ENCODE results near the gene DAGLA. TPM values are rescaled to one million over a fixed set of nuclear protein-coding genes. Genes with fewer than 3 reads are reported as not detected.

The DAGLA gene
- total RNA-seq, 3 donors from 2014 or later (not counting 1 experiment from before 2014, with no cell fraction given) = 0.18 to 0.48 (median 0.38) TPM

DNA sequence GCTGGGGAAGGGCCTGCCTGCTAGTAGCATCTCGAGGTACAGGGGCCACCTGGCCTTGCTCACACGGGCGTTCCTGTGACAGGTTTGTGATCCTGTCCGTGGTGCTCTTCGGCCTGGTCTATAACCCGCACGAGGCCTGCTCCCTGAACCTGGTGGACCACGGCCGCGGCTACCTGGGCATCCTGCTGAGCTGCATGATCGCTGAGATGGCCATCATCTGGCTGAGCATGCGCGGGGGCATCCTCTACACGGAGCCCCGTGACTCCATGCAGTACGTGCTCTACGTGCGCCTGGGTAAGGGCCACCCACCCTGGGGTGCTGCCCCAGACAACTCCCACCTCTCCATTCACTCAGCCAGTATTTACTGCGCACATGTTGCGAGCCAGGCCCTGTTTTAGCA is 40.4 kb downstream of the DAGLA start:
- Histone ChIP-seq H3K4me3 (ENCODE audit: low read length) (no peak overlapping the region), H3K27me3 (ENCODE audit: control insufficient read depth, insufficient read depth, low read length) (no peaks in the 10 kb centered on the region), H3K36me3 (ENCODE audit: control insufficient read depth, insufficient read depth, low read length) (no peaks in the 10 kb centered on the region), H3K27ac (ENCODE audit: low read length) (no peak overlapping the region), H3K9me3 (ENCODE audit: control insufficient read depth, insufficient read depth, low read length) (no peaks in the 10 kb centered on the region), H3K4me1 (ENCODE audit: control insufficient read depth, insufficient read depth, low read length) (no peaks in the 10 kb centered on the region)
- peaks cover 6 to 7% of the 10 kb centered on the region in 2 donors for H3K27me3 Mint-ChIP-seq (ENCODE audit: low read depth in 2 of 2)
- no peak for ATAC-seq
- H3K36me3 Mint-ChIP-seq = no peaks in the 10 kb centered on the region
- intact Hi-C loops (cut with micrococcal nuclease) = no loop called here
- TF ChIP-seq, protein P1, sequence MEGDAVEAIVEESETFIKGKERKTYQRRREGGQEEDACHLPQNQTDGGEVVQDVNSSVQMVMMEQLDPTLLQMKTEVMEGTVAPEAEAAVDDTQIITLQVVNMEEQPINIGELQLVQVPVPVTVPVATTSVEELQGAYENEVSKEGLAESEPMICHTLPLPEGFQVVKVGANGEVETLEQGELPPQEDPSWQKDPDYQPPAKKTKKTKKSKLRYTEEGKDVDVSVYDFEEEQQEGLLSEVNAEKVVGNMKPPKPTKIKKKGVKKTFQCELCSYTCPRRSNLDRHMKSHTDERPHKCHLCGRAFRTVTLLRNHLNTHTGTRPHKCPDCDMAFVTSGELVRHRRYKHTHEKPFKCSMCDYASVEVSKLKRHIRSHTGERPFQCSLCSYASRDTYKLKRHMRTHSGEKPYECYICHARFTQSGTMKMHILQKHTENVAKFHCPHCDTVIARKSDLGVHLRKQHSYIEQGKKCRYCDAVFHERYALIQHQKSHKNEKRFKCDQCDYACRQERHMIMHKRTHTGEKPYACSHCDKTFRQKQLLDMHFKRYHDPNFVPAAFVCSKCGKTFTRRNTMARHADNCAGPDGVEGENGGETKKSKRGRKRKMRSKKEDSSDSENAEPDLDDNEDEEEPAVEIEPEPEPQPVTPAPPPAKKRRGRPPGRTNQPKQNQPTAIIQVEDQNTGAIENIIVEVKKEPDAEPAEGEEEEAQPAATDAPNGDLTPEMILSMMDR (IDR thresholded peaks at IDR 0.05) = no peak
- H3K9me3 Mint-ChIP-seq = no peaks in the 10 kb centered on the region
- 93% methylated on average over 20 of the region's 20 CpGs for WGBS (ENCODE audit: insufficient coverage)
- no peak overlapping the region for H3K4me3 Mint-ChIP-seq
- H3K4me1 Mint-ChIP-seq = peaks cover 10 to 16% of the 10 kb centered on the region in 2 donors
- DNase-seq = no peak
- no peak overlapping the region for H3K27ac Mint-ChIP-seq

DNA sequence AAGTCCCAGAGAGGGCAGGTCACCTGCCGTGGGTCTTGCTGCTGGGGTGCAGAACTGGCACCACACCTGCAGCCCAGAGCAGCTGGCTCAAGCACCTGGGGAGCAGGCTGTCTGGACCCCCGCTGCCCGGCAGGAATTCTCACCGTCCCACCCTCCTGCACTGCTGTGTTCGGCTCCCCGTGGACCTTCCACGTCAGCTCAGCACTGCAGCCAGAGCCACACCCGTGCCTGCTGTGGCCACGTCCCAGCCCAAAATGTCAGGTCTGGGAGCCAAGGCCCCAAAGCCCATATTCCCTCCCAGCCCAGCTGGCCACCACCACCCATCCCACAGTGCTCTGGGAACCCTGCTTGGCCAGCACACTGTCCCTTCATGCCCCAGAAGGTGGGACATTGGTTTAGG is 44.2 kb downstream of the DAGLA start:
- intact Hi-C loops (cut with micrococcal nuclease) = no loop called here
- H3K4me3 ChIP-seq (ENCODE audit: low read length) = no peak overlapping the region
- H3K9me3 ChIP-seq (ENCODE audit: control insufficient read depth, insufficient read depth, low read length) = no peaks in the 10 kb centered on the region
- ATAC-seq = no peak
- no peaks in the 10 kb centered on the region for H3K27me3 ChIP-seq (ENCODE audit: control insufficient read depth, insufficient read depth, low read length)
- no peaks in the 10 kb centered on the region for H3K4me1 ChIP-seq (ENCODE audit: control insufficient read depth, insufficient read depth, low read length)
- DNase-seq = no peak
- Mint-ChIP-seq H3K4me1 (peaks cover 10 to 14% of the 10 kb centered on the region in 2 donors), H3K27me3 (ENCODE audit: low read depth in 2 of 2) (peaks cover 0 to 4% of the 10 kb centered on the region in 2 donors), H3K9me3 (no peaks in the 10 kb centered on the region), H3K36me3 (no peaks in the 10 kb centered on the region), H3K4me3 (no peak overlapping the region), H3K27ac (no peak overlapping the region)
- TF ChIP-seq, protein P1 (IDR thresholded peaks at IDR 0.05) = no peak
- 92% methylated on average over 9 of the region's 9 CpGs for WGBS (ENCODE audit: insufficient coverage)
- H3K36me3 ChIP-seq (ENCODE audit: control insufficient read depth, insufficient read depth, low read length) = no peaks in the 10 kb centered on the region
- no peak overlapping the region for H3K27ac ChIP-seq (ENCODE audit: low read length)

DNA sequence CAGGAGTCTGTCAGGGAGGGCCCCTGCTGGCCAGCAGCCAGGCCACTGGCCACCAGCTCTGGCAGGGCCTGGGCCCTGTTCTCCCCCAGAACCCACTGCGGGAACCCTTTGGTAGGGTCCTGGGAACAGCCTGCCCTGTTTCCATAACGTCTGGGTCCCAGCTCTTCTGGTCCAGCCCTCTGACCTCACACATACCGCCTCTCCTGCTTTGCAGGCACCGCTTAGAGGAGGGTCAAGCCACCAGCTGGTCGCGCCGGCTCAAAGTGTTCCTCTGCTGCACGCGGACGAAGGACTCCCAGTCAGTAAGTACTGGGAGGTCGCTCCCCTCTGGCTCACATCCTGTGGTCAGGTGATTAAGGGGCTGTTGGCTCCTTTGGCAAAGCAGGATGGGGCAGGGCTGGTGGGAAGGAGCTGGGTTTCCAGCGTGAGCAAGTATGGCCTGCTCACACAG is 45.6 kb downstream of the DAGLA start:
- peaks cover 10 to 14% of the 10 kb centered on the region in 2 donors for H3K4me1 Mint-ChIP-seq
- 90% methylated on average over 12 of the region's 12 CpGs for WGBS (ENCODE audit: insufficient coverage)
- intact Hi-C loops (cut with micrococcal nuclease) = no loop called here
- no peaks in the 10 kb centered on the region for H3K36me3 Mint-ChIP-seq
- Histone ChIP-seq H3K36me3 (ENCODE audit: control insufficient read depth, insufficient read depth, low read length) (no peaks in the 10 kb centered on the region), H3K27ac (ENCODE audit: low read length) (no peak overlapping the region), H3K4me3 (ENCODE audit: low read length) (no peak overlapping the region), H3K4me1 (ENCODE audit: control insufficient read depth, insufficient read depth, low read length) (no peaks in the 10 kb centered on the region), H3K27me3 (ENCODE audit: control insufficient read depth, insufficient read depth, low read length) (no peaks in the 10 kb centered on the region), H3K9me3 (ENCODE audit: control insufficient read depth, insufficient read depth, low read length) (no peaks in the 10 kb centered on the region)
- no peak for ATAC-seq
- no peaks in the 10 kb centered on the region for H3K9me3 Mint-ChIP-seq
- TF ChIP-seq, protein P1 (IDR thresholded peaks at IDR 0.05) = no peak
- H3K4me3 Mint-ChIP-seq = no peak overlapping the region
- peaks cover 0 to 4% of the 10 kb centered on the region in 2 donors for H3K27me3 Mint-ChIP-seq (ENCODE audit: low read depth in 2 of 2)
- no peak for DNase-seq
- H3K27ac Mint-ChIP-seq = no peak overlapping the region

DNA sequence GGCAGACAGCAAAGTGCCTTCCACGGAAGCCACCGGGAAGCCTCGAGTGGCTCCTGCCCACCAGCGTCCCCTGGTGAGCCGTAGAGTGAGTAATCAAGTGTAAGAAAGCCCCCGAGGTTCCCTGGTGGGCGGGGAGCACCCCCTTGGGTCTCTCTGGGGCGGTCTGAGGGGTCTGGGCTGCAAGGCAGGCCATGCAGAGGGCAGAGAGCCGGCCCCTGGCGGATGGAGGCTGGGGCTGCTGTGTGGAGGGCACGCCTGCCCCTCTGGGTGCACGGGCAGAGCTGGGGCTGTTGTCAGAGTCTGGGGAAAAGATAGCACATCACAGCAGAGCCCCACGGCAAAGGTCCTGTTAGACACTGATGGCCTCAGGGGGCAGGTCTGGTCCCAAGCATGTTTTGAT is 46.6 kb downstream of the DAGLA start:
- no peaks in the 10 kb centered on the region for H3K27me3 ChIP-seq (ENCODE audit: control insufficient read depth, insufficient read depth, low read length)
- Mint-ChIP-seq H3K4me3 (no peak overlapping the region), H3K9me3 (no peaks in the 10 kb centered on the region), H3K27ac (no peak overlapping the region), H3K27me3 (ENCODE audit: low read depth in 2 of 2) (peaks cover 0 to 4% of the 10 kb centered on the region in 2 donors), H3K4me1 (peaks cover 4 to 9% of the 10 kb centered on the region in 2 donors), H3K36me3 (no peaks in the 10 kb centered on the region)
- intact Hi-C loops (cut with micrococcal nuclease) = no loop called here
- H3K4me1 ChIP-seq (ENCODE audit: control insufficient read depth, insufficient read depth, low read length) = no peaks in the 10 kb centered on the region
- DNase-seq = no peak
- 88% methylated on average over 13 of the region's 13 CpGs for WGBS (ENCODE audit: insufficient coverage)
- H3K9me3 ChIP-seq (ENCODE audit: control insufficient read depth, insufficient read depth, low read length) = no peaks in the 10 kb centered on the region
- H3K36me3 ChIP-seq (ENCODE audit: control insufficient read depth, insufficient read depth, low read length) = no peaks in the 10 kb centered on the region
- TF ChIP-seq, protein P1 (IDR thresholded peaks at IDR 0.05) = no peak
- no peak for ATAC-seq
- H3K4me3 ChIP-seq (ENCODE audit: low read length) = no peak overlapping the region
- no peak overlapping the region for H3K27ac ChIP-seq (ENCODE audit: low read length)

Data from natural killer cell (primary cell).